ENCODE data around the gene SURF2. TPM values are rescaled to one million over a fixed set of nuclear protein-coding genes. Genes with fewer than 3 reads are reported as not detected.
A peak's percentile ranks its signal among the peaks of the same experiment; 100 is the strongest.
"Not testable (repeated sequence)": the region's sequence is repeated elsewhere in the genome, so short reads cannot be mapped to it uniquely, and the experiment has no call there.

The SURF2 gene
- 31.8 and 34.3 TPM in 2 replicates for total RNA-seq
- long read RNA-seq, transcript SURF2-201 (6 exons, 842 nt), result major isoform, 7 of 9 reads
- long read RNA-seq, partial matches to known transcripts, result 0 of 9 reads
- long read RNA-seq, other reads (novel, unspliced or antisense), result 2 of 9 reads

DNA sequence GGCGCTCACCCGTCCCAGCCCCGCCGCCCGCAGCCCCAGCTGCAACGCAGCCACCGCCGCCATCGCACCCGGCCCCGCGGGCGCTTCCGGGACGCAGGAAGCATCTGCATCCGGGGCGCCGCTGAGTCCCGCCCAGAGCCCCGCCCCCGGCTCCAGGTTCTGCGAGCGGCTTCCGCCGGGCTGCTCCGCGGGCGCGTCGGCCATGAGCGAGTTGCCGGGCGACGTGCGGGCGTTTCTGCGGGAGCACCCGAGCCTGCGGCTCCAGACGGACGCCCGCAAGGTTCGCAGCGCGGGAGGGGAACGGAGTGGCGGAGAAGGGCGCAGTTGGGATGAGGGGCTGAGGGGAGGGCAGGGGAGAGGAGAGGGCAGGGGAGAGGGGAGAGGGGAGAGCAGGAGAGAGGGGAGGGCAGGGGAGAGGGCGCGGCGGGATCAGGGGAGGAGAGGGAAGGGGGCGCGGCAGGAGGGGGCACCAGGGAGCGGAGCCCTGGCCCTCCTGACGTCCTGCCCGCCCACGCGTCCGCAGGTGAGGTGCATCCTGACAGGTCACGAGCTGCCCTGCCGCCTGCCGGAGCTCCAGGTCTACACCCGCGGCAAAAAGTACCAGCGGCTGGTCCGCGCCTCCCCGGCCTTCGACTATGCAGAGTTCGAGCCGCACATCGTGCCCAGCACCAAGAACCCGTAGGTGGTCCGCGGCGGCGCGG, at the start of gene SURF2, which contains the start of gene SURF1:
Gene SURF2, plus strand, starts transcription at position 160 of the 701 bp plus-strand sequence. Its CDS starts 43 bp downstream, at position 203.
Gene SURF1, minus strand, starts transcription at position 97 of the 701 bp plus-strand sequence. Its CDS starts 34 bp downstream, at position 63.
- H3K9me3 Mint-ChIP-seq, result no peaks in the 10 kb centered on the region
- peaks cover 21% of the 10 kb centered on the region for H3K4me1 Mint-ChIP-seq
- peaks cover 8% of the 10 kb centered on the region for H3K27me3 Mint-ChIP-seq (ENCODE audit: low read depth)
- peak within 1 kb of the TSS; percentile 96 for H3K4me3 Mint-ChIP-seq
- peak within 1 kb of the TSS; percentile 71 for H3K27ac Mint-ChIP-seq (ENCODE audit: unreplicated experiment)
- peaks cover 14% of the 10 kb centered on the region for H3K36me3 Mint-ChIP-seq (ENCODE audit: low read depth)
- peak; percentile 78 for DNase-seq (ENCODE audit: low read depth, low spot score)
- TF ChIP-seq, protein P1, sequence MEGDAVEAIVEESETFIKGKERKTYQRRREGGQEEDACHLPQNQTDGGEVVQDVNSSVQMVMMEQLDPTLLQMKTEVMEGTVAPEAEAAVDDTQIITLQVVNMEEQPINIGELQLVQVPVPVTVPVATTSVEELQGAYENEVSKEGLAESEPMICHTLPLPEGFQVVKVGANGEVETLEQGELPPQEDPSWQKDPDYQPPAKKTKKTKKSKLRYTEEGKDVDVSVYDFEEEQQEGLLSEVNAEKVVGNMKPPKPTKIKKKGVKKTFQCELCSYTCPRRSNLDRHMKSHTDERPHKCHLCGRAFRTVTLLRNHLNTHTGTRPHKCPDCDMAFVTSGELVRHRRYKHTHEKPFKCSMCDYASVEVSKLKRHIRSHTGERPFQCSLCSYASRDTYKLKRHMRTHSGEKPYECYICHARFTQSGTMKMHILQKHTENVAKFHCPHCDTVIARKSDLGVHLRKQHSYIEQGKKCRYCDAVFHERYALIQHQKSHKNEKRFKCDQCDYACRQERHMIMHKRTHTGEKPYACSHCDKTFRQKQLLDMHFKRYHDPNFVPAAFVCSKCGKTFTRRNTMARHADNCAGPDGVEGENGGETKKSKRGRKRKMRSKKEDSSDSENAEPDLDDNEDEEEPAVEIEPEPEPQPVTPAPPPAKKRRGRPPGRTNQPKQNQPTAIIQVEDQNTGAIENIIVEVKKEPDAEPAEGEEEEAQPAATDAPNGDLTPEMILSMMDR (conservative IDR thresholded peaks at IDR 0.05), result no peak

- TF ChIP-seq, protein P1 (conservative IDR thresholded peaks at IDR 0.05), result no peak
- Mint-ChIP-seq H3K36me3 (ENCODE audit: low read depth) (no peaks in the 10 kb centered on the region), H3K4me3 (no peak overlapping the region), H3K27ac (ENCODE audit: unreplicated experiment) (no peak overlapping the region), H3K27me3 (ENCODE audit: low read depth) (peaks cover 7% of the 10 kb centered on the region), H3K9me3 (peaks cover 8% of the 10 kb centered on the region), H3K4me1 (no peaks in the 10 kb centered on the region)
- DNase-seq (ENCODE audit: low read depth, low spot score), result no peak
Measured at GRCh38 chr9:133307301-133307700, 49.0 kb upstream of the SURF2 start.

DNA sequence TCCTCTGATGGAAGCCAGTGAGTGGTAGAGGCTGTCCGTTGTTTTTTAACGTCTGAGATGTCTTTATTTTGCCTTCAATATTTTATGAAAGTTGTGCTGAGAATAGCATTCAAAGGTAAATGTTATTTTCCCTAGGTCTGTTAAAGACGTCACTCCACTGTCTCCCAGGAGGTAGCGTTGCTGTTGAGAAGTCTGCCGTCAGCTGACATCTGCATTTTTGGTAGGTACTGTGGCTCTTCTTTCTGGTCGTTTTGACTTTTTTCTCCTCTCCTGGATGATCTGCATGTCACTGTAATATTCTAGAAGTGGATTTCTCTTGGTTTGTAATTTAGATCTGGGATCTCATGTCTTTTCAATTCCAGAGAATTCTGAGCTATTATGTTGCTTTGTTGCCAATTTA, 46.7 kb upstream of the SURF2 start:
- peaks cover 7% of the 10 kb centered on the region for H3K27me3 Mint-ChIP-seq (ENCODE audit: low read depth)
- H3K4me1 Mint-ChIP-seq, result no peaks in the 10 kb centered on the region
- TF ChIP-seq, protein P1 (conservative IDR thresholded peaks at IDR 0.05), result no peak
- no peaks in the 10 kb centered on the region for H3K36me3 Mint-ChIP-seq (ENCODE audit: low read depth)
- no peak overlapping the region for H3K4me3 Mint-ChIP-seq
- DNase-seq (ENCODE audit: low read depth, low spot score), result no peak
- H3K27ac Mint-ChIP-seq (ENCODE audit: unreplicated experiment), result peak overlapping the region; percentile 57
- H3K9me3 Mint-ChIP-seq, result peaks cover 8% of the 10 kb centered on the region

GRCh38 chr9:133315997-133316396, 40.4 kb upstream of the SURF2 start:
- Mint-ChIP-seq H3K27me3 (ENCODE audit: low read depth) (peaks cover 3% of the 10 kb centered on the region), H3K36me3 (ENCODE audit: low read depth) (no peaks in the 10 kb centered on the region), H3K9me3 (no peaks in the 10 kb centered on the region), H3K4me1 (no peaks in the 10 kb centered on the region), H3K4me3 (no peak overlapping the region), H3K27ac (ENCODE audit: unreplicated experiment) (no peak overlapping the region)
- TF ChIP-seq, protein P1 (conservative IDR thresholded peaks at IDR 0.05), result no peak
- no peak for DNase-seq (ENCODE audit: low read depth, low spot score)

GRCh38 chr9:133317551-133317950, 38.8 kb upstream of the SURF2 start:
- H3K9me3 Mint-ChIP-seq, result not testable (repeated sequence)

DNA sequence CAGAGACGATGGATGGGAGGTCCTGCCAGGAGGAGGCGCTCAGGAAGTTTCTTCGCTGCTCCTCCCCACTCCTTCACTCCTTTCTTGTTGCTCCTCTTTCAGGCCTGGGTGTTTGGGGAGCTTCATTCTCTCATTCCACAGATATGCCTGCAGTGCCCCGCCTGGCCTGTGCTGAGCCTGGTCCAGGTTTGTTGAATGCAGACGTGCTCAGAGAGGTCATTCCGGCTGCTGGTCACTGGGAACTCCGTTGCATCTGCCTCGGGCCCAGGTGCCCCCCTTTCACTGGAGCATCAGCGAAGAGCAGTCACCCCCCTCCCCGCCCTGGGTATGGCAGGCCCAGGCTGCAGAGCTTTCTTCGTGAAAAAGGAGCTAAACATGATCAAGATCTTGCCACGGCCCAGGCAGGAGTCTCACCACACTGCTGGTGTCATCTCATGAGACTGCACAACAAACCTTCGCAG, 35.9 kb upstream of the SURF2 start:
- H3K4me1 Mint-ChIP-seq, result no peaks in the 10 kb centered on the region
- peak overlapping the region; percentile 45 for H3K27ac Mint-ChIP-seq (ENCODE audit: unreplicated experiment)
- no peaks in the 10 kb centered on the region for H3K9me3 Mint-ChIP-seq
- TF ChIP-seq, protein P1 (conservative IDR thresholded peaks at IDR 0.05), result no peak
- H3K4me3 Mint-ChIP-seq, result no peak overlapping the region
- DNase-seq (ENCODE audit: low read depth, low spot score), result no peak
- no peaks in the 10 kb centered on the region for H3K36me3 Mint-ChIP-seq (ENCODE audit: low read depth)
- H3K27me3 Mint-ChIP-seq (ENCODE audit: low read depth), result peaks cover 3% of the 10 kb centered on the region

More at GRCh38 chr9:133317551-133317950, 38.8 kb upstream of the SURF2 start:
- not testable (repeated sequence) for DNase-seq (ENCODE audit: low read depth, low spot score); H3K4me1 Mint-ChIP-seq; H3K27ac Mint-ChIP-seq (ENCODE audit: unreplicated experiment); H3K36me3 Mint-ChIP-seq (ENCODE audit: low read depth); H3K27me3 Mint-ChIP-seq (ENCODE audit: low read depth); H3K4me3 Mint-ChIP-seq

All from neural crest cell (in vitro differentiated cells).